Thyroid gland (tissue), 4 donors: ENCODE results near the gene GPR25.

Experiments used
- POLR2A ChIP-seq, 2 donors: fragments of 450-650 bp; IDR thresholded peaks; one replicate each; pipeline ENCODE4 v1.6.1; 2017; ENCODE audit warnings: antibody characterized with exemption in 2 of 2, mild to moderate bottlenecking in 2 of 2, moderate library complexity in 1 of 2
- TF ChIP-seq, protein P1 (sequence below), 6 experiments: fragments of 200-600 bp in 3 of 6; fragments of 450-650 bp in 3 of 6; sonication (generic) in 3 of 6; IDR thresholded peaks; one replicate each; pipeline ENCODE4 v1.5.1; 2016 to 2019; ENCODE audit warnings: antibody characterized with exemption in 6 of 6, mild to moderate bottlenecking in 2 of 6, inconsistent platforms in 1 of 6, moderate library complexity in 1 of 6

DNA sequence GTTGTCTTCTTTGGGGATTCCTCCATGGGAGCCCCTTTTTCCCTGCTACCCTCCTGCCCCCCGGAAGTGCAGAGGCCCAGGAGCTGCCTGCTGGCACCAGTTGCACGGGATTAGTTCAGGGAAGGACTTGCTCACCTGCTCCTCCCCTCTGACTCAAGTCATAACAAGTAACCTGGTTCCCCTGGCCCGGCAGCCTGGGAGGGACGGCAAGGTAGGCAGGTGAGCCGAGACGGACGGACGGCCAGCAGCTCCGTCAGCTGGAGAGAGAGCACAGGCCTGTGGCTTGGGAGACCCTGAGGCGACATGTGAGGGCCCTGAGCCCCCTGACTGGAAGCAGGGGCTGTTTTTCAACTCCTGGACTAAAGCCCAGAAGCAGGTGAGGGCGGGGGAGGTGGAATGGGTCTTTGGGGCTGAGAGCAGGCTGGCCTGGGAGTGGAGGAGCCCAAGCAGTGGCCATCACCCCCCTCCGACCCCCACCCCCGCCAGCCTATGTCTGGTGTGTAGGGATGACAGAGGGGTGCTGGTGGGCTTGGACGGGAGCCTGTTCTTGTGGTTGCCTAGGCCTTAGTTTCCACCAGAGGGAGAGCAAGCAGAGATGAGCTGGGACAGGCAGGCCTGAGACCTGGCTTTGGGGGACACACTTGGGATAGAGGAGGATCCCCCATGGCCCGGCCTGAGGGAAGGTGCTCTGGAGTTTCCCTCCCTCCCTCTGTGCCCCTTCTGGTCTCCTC, 22.1 kb downstream of the GPR25 start, which contains the start of gene INAVA:
- TF ChIP-seq POLR2A (IDR thresholded peaks at IDR 0.05), result no peak
- TF ChIP-seq, protein P1, sequence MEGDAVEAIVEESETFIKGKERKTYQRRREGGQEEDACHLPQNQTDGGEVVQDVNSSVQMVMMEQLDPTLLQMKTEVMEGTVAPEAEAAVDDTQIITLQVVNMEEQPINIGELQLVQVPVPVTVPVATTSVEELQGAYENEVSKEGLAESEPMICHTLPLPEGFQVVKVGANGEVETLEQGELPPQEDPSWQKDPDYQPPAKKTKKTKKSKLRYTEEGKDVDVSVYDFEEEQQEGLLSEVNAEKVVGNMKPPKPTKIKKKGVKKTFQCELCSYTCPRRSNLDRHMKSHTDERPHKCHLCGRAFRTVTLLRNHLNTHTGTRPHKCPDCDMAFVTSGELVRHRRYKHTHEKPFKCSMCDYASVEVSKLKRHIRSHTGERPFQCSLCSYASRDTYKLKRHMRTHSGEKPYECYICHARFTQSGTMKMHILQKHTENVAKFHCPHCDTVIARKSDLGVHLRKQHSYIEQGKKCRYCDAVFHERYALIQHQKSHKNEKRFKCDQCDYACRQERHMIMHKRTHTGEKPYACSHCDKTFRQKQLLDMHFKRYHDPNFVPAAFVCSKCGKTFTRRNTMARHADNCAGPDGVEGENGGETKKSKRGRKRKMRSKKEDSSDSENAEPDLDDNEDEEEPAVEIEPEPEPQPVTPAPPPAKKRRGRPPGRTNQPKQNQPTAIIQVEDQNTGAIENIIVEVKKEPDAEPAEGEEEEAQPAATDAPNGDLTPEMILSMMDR (IDR thresholded peaks at IDR 0.05), result no peak
